DND-41 (cell line): ENCODE results near the gene FBN1.

ENCODE experiments used
- EZH2 ChIP-seq: IDR thresholded peaks from 3 replicates; pipeline ENCODE4 v1.6.1; 2012; ENCODE audit warnings: borderline replicate concordance, low read depth, mild to moderate bottlenecking, moderate library complexity, low read length, inconsistent platforms; ENCODE audit not compliant: severe bottlenecking
- TF ChIP-seq, protein P1 (sequence below): IDR thresholded peaks from 2 replicates; pipeline ENCODE4 v1.5.1; 2012; ENCODE audit warnings: borderline replicate concordance, low read length, moderate library complexity, mild to moderate bottlenecking; ENCODE audit not compliant: poor library complexity, severe bottlenecking; ENCODE audit errors: extremely low read depth

- TF ChIP-seq, protein P1, sequence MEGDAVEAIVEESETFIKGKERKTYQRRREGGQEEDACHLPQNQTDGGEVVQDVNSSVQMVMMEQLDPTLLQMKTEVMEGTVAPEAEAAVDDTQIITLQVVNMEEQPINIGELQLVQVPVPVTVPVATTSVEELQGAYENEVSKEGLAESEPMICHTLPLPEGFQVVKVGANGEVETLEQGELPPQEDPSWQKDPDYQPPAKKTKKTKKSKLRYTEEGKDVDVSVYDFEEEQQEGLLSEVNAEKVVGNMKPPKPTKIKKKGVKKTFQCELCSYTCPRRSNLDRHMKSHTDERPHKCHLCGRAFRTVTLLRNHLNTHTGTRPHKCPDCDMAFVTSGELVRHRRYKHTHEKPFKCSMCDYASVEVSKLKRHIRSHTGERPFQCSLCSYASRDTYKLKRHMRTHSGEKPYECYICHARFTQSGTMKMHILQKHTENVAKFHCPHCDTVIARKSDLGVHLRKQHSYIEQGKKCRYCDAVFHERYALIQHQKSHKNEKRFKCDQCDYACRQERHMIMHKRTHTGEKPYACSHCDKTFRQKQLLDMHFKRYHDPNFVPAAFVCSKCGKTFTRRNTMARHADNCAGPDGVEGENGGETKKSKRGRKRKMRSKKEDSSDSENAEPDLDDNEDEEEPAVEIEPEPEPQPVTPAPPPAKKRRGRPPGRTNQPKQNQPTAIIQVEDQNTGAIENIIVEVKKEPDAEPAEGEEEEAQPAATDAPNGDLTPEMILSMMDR: no peak
- TF ChIP-seq EZH2: no peak
Measured at GRCh38 chr15:48392356-48392755, 253.2 kb downstream of the FBN1 start.
